HuH-7 (cell line): ENCODE data around the gene SLMAP.

Experiments
- DNase-seq: peaks from one replicate; pipeline ENCODE4 v3.0.0; 2011; ENCODE audit warnings: low spot score

Gene SLMAP

GRCh38 chr3:57943525-57944495, 187.7 kb downstream of the SLMAP start:
- no peak for DNase-seq

- DNase-seq, result no peak
These were observed 190.9 kb downstream of the SLMAP start for GRCh38 chr3:57946970-57947381.

- no peak for DNase-seq
These were observed 192.1 kb downstream of the SLMAP start for GRCh38 chr3:57948080-57948671.

GRCh38 chr3:57948781-57949242, 192.7 kb downstream of the SLMAP start:
- DNase-seq, result no peak

- no peak for DNase-seq
These were observed 193.2 kb downstream of the SLMAP start for GRCh38 chr3:57949344-57949743.

GRCh38 chr3:57949785-57950615, 193.9 kb downstream of the SLMAP start:
- DNase-seq, result no peak

GRCh38 chr3:57951066-57951882, 195.2 kb downstream of the SLMAP start:
- no peak for DNase-seq

- no peak for DNase-seq
These were observed 196.1 kb downstream of the SLMAP start for GRCh38 chr3:57952208-57952631.

- DNase-seq, result no peak
These were observed 196.5 kb downstream of the SLMAP start for GRCh38 chr3:57952651-57953050.

- DNase-seq, result no peak
These were observed 197.5 kb downstream of the SLMAP start for GRCh38 chr3:57953576-57953975.

GRCh38 chr3:57956119-57956832, 200.2 kb downstream of the SLMAP start:
- DNase-seq, result no peak

GRCh38 chr3:57956833-57957174, 200.7 kb downstream of the SLMAP start:
- DNase-seq, result no peak

GRCh38 chr3:57957824-57958223, 201.7 kb downstream of the SLMAP start:
- no peak for DNase-seq

- no peak for DNase-seq
These were observed 202.7 kb downstream of the SLMAP start for GRCh38 chr3:57958642-57959422.

GRCh38 chr3:57959423-57960173, 203.5 kb downstream of the SLMAP start:
- no peak for DNase-seq

- no peak for DNase-seq
These were observed 204.0 kb downstream of the SLMAP start for GRCh38 chr3:57960174-57960505.

- DNase-seq, result no peak
These were observed 205.2 kb downstream of the SLMAP start for GRCh38 chr3:57961177-57961827.

GRCh38 chr3:57961828-57962447, 205.8 kb downstream of the SLMAP start:
- DNase-seq, result no peak

GRCh38 chr3:57962448-57962834, 206.3 kb downstream of the SLMAP start:
- DNase-seq, result no peak
